HG03064 (cell line): Measurements from ENCODE around the gene GNG3.
"Not testable (repeated sequence)": the region's sequence is repeated elsewhere in the genome, so short reads cannot be mapped to it uniquely, and the experiment has no call there.

ENCODE experiments used
- ATAC-seq: cut with Tn5 transposase; IDR thresholded peaks from one replicate; pipeline ENCODE4 v1.9.1; 2021; ENCODE audit warnings: low read depth; ENCODE audit not compliant: unreplicated experiment

GNG3 gene

GRCh38 chr11:62707277-62707861 lies at the start of gene GNG3, which contains the start of gene BSCL2:
Gene GNG3 (plus strand): TSS chr11:62707676. CDS start chr11:62708296, 620 bp downstream.
Gene BSCL2 (minus strand): TSS chr11:62707424. CDS start chr11:62707195, 229 bp downstream.
- ATAC-seq: no peak

- ATAC-seq: peak; percentile 29
These were observed 42.9 kb upstream of the GNG3 start for GRCh38 chr11:62664405-62665074.

- peak; percentile 74 for ATAC-seq
These were observed 42.3 kb upstream of the GNG3 start, which contains the start of the genes C11orf98 and CSKMT for GRCh38 chr11:62665075-62665598. Gene C11orf98 (minus strand): TSS chr11:62665210. CDS start chr11:62665169, 41 bp downstream. Gene CSKMT (plus strand): TSS chr11:62665312. CDS start chr11:62665880, 568 bp downstream.

GRCh38 chr11:62665599-62666258 lies 41.7 kb upstream of the GNG3 start:
- ATAC-seq: no peak

- ATAC-seq: no peak
These were observed 41.1 kb upstream of the GNG3 start for GRCh38 chr11:62666259-62666926.

GRCh38 chr11:62667460-62667859 lies 40.0 kb upstream of the GNG3 start:
- no peak for ATAC-seq

- no peak for ATAC-seq
These were observed 37.9 kb upstream of the GNG3 start for GRCh38 chr11:62669420-62670161.

- no peak for ATAC-seq
These were observed 36.3 kb upstream of the GNG3 start for GRCh38 chr11:62671236-62671607.

GRCh38 chr11:62671608-62672389 lies 35.7 kb upstream of the GNG3 start, which contains the start of the genes LBHD1 and UQCC3:
Gene LBHD1 (minus strand): TSS chr11:62672267. CDS start chr11:62670031, 2,236 bp downstream.
Gene UQCC3 (plus strand): TSS chr11:62671673. CDS start chr11:62671746, 73 bp downstream.
- ATAC-seq: no peak

GRCh38 chr11:62673196-62673525 lies 34.3 kb upstream of the GNG3 start:
- ATAC-seq: no peak

- ATAC-seq: not testable (repeated sequence)
These were observed 32.1 kb upstream of the GNG3 start for GRCh38 chr11:62675415-62675814.

- no peak for ATAC-seq
These were observed 30.8 kb upstream of the GNG3 start for GRCh38 chr11:62676698-62677097.

GRCh38 chr11:62677156-62677555 lies 30.3 kb upstream of the GNG3 start:
- no peak for ATAC-seq

- no peak for ATAC-seq
These were observed 29.8 kb upstream of the GNG3 start for GRCh38 chr11:62677714-62678113.

GRCh38 chr11:62678433-62678769 lies 29.1 kb upstream of the GNG3 start:
- ATAC-seq: no peak

- peak; percentile 50 for ATAC-seq
These were observed 28.4 kb upstream of the GNG3 start, which contains the start of gene UBXN1 for GRCh38 chr11:62678770-62679696. Gene UBXN1 (minus strand): TSS chr11:62679073. CDS start chr11:62678923, 150 bp downstream.

- ATAC-seq: no peak
These were observed 26.6 kb upstream of the GNG3 start for GRCh38 chr11:62680825-62681240.

- ATAC-seq: no peak
These were observed 25.0 kb upstream of the GNG3 start for GRCh38 chr11:62682518-62682917.
